ENCODE results near the gene MDFI. TPM values are rescaled to one million over a fixed set of nuclear protein-coding genes. Genes with fewer than 3 reads are reported as not detected.

The MDFI gene
- total RNA-seq, 1 experiment from 2014 or later = 2.6 TPM

DNA sequence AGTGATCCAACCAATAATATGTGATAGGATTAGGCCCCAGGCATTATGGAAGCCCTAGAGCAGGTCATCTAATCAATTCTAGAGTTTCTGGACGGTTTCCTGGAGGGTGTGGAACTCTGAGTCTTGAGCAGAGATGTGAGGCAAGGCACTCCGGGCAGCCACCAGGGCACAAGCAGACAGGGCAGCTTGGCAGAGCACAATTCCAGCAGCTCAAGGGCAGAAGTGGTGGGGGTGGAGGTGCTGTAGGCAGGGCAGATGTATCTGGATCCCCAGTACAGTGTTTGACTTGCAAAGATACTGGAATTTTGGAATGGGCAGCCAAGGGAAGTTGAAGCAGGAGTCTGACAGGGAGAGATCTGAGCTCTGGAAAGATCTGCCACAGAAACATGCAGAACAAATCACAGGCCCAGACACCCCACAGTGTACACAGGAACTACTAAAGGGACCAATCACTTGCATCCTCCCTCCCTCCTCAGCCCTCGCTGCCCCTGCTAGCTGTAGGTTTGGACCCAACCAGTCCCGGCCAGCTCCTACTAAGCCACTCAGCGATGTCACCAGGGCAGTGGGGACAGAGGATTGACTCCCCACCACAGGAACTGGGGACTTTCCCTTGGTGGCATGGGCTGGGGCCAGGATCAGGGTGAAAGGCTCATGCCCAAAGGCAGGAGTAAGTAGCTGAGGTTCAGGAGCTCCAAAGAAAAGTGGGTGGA is 50.1 kb downstream of the MDFI start:
- no peak for DNase-seq (ENCODE audit: low read depth)

DNA sequence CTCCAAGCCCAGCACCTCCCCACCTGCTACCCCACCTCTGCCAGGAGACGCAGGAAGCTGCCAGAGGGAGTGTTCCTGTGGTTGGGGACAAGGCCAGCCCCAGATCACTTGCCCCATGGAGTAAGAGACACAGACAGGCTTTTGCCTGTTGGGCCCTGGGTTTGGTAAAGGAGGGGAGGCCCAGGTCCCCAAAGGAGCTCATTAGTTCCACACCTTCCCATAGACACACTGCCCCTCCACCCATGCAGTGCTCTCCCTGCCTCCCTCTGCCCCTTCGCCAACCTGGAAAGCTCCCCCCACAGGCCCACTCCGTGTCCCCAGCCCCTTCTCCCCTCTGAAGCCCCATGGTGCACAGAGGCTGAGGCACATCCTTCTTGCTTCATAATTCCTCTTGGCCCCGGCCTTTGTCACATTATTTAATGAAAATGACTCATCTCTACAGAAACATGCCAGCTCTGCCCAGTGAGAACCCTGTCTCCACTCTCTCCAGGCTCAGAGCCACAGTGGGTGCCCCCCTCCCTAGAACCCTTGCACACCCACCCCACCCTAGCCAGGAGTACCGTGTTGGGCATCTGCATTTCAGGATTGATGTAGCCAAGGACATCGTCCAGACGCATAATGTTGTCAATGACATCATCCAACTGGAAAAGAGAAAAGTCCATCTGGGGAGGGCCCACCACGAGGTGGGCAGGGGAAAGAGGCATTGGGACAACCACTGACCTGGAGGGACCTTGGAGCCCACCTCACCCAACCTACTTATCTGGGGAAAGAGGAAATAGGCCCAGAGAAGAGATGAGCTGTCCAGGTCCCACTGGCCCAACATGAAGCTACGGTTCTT is 51.1 kb downstream of the MDFI start:
- DNase-seq (ENCODE audit: low read depth) = peak; percentile 40

DNA sequence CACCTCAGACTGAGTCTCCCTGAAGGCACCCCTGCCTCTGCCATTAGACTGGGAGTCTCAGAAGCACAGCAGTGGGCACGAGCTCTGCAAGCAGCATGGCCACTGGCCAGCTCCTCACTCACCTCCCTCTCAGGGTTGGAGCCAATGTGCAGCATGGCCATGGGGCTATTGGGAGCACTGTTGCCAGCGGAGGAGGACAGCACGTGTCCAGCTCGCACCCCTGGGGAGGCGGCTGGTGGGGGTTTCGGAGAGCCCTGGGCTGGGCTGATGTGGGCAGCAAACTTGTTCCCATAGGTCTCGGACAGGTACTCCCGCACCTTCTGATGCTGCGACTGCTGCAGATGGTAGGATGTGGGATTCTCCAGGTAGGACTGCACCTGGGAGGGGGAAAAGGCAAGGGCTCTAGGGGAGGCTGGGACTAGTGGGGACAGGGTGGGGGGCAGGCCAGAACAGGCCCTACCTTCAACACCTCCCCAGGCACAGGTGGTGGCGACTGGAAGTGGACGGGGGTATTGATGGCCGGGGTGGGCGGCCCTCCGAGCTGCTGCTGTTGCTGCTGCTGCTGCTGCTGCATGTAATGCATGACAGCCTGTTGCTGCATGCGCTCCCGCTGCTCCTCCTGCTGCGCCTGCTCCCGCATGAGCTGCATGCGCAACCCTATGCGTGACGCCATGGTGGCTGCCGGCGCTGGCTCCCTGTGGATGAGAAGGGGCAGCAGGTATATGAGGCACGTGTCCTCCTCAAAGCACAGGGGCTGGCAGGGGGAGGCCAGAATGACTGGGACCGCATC is 52.5 kb downstream of the MDFI start:
- no peak for DNase-seq (ENCODE audit: low read depth)

DNA sequence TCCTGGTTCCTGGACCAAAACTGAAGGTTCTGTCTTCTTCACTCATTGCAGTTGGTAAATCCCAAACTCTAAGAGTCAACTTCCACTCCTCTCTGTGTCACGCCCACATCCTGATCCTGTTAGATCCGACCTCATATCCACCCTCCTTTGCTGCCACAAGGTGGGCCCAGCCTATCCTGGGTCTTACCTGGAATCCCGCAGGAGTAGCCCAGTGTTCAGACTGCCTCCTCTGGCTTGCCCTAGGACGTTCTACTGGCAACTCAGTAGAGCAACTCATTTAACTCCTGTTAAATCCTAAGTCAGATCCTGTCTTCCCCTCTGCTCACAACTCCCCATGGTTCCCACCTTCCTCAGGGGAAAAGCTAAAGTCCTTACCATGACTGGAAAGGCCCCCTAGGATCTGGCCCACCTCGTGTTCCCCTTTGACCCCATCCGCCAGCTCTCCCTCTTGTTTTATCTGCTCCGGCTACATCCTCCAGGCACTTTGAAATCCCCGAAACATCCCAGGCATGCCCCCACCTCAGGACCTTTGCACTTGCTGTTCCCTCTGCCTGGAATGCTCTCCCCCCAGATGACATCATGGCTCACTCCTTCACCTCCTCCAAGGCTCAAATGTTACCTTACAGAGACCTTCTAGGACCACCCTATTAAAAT is 53.3 kb downstream of the MDFI start:
- no peak for DNase-seq (ENCODE audit: low read depth)

DNA sequence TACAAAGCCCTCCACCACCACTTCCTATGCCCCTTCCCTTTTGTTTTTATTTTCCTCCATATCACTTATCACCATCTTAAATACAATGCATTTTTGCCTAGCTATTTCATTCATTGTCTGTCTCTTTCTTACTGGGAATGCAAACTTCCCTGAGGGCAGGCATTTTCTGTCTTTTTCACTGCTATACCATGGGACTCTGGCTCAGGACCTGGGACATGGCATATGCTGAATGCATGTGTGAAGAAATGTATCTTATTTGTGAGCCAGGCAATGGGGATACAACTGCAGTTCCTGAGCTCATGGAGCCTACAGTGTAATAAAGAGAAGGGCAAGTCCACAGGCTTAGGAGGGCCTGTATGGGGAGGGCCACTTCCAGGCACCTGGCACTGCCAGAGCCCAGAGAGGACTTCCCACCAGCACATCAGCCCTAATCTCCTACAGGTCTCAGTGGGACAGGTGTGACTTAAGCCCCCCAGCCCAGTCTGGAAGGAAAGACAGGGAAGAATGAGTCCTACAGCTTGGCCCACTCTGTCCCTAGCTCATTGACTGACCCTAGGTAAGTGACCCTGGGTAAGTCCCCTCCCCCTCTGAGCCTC is 53.9 kb downstream of the MDFI start:
- DNase-seq (ENCODE audit: low read depth) = no peak

DNA sequence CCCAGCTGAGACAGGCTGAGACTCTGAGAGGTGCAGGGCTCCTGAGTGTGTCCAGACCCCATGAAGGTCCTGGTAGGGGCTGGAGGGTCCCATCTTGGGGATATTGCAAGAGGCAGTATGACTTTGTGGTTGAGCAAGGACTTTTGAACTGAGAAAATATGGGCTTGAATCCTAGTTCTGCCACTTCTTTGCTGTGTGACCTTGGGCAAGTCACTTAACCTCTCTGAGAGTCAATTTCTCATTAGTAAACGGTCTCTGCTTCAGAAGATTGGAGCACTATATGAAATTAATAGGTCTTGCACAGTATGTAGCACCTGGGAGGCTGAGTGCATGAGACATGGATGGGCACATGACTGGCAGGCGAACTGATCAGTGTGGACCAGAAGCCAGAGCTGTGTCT is 54.5 kb downstream of the MDFI start:
- DNase-seq (ENCODE audit: low read depth) = no peak

DNA sequence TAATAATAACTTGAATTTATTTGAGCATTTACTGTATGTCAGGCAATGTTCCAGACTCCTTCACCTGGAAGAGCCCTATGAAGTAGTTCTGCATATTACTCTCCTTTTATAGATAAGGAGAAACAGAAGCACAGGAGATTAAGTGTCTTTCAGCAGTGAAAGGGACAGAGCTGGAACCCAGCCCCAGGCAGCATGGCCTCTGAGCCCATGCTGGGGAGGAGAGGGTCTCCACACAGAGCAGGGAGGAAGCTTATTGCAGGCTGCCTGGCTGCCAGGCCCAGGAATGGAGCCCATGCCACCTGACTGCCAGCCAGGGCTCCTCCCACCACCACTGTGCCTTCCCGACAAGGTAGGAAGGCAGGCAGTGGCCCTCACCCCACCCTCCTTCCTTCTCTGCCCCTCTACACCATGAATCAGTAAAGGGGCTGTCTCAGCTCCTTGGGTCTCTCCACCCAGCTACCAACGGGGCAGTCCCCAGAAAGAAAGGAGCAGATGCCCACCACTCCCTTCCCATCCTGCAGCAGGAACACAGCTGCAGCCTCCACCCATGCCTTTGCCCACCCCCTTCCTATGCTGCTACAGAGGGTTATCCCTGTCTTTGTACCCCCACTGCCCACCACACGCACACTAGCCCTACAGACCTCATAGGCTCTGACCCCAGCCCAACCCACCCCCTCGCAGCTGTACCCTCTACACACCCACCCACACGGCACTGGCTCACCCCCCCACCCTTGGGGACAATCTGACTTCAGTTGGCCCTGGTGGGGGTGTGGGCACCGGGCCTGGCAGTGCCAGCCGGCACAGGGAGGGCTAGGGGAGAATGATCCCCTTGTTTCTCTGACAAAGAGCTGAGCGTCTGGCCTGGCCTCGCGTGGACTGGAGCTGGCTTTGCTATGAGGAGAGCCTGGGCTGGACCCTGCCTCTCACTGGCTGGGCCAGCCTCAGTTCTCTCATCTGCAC is 55.3 kb downstream of the MDFI start:
- DNase-seq (ENCODE audit: low read depth) = no peak

DNA sequence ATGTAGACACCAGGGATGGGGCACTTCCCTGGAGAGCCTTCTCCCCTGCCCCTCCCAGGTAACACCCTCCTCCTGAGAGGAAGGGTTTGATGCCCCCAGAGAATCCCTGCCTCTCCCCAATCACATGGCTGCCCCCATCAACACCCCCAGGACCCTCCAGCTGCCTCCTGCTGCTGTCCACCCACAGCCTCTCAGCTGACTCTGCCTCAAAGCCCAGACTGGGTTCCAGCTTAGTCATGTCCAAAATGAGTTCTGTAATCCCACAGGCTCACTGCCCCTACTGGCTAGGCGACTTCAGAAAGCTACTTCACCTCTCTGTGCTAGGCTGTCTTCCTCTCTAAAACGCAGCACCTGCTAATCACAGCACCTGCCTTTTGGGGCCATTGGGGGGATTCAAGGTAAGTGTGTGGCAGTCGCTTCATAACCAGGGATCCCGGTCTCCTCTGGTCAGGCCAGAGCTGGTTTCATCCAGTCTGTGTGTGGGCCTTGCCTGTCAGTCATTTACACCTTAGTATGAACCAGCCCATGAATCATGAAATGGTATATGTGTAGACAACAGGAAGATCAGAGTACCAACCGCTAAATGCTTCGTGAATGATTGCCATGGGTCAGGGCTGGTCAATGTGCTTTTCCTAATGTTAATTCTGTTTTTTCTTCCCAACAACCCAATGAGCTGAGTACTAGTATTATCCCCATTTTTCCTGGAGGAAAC is 56.7 kb downstream of the MDFI start:
- no peak for DNase-seq (ENCODE audit: low read depth)

DNA sequence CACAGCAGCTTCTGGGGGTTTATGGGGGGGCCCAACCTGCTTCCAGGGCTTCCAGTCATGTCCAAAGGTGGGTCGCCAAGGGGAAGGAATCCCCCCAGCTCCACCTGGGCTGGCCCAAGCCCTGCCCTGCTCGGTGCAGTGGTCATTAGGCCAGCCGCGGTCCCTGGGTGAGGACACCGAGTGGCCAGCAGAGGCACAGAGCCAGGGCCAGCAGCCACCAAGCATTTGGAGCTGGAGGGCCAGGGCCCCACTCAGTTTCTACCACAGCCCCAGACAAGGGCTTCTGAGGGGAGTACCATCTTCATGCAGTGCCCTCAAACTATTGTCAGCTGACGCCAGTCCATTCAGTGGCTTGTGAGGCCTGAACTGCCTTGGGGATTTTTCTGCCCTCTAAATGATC is 57.6 kb downstream of the MDFI start:
- no peak for DNase-seq (ENCODE audit: low read depth)

DNA sequence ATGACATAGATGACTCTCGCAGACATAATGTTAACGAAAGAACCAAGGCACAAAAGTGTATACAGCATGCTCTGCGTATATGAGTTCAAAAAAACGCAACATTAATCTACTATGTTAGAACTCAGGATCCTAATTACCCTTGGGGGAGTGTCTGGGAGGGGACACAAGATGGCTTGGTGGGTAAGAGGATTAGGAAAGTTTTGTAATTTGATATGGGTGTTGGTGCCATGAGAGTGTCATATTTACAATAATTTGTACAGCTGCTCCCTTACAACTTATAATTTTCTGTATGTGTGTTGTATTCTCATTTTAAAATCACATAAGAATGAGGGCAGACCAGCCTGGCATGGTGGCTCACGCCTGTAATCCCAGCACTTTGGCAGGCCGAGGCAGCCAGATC is 58.5 kb downstream of the MDFI start:
- DNase-seq (ENCODE audit: low read depth) = no peak

DNA sequence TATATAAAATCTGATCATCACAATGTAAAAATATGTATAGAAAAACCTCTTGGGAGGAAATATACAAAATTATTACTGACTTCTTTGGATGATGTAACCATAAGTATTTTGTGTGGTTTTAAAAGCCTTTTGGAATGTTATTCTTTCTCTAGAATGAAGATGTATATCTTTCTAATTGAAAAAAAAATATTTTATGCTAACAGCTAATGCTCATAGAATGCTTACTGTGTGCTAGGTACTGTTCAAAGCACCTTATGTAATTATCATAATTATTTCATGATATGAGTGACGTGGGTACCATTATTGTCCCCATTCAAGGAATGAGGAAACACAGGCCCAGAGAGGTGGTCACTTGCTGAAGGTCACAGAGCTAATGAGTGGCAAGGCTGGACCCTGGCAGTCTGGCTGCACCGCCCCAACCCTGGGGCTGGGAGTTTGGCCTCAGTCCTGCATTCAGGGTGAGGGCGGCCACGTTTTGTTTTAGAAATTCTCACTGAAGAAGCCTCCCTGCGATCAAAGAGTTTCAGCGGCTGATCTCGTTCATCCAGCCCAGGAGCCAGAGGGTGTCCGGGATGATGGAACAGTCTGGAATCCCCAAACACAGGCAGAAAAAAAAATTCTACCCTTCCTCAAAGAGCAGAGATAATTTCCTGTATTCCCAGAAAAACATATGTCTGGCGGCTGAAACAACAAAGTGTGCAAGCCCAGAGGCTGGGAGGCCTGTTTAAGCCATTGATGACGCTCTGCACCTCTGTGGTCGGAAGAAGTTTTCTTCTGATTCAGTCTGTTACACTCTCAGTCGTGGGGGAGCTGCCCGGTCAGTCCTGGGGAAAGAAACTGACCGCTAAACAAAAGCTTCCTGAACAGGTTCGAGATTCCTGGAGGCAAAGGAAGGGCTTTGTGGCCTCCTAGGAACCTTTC is 59.9 kb downstream of the MDFI start:
- DNase-seq (ENCODE audit: low read depth) = peak; percentile 97

DNA sequence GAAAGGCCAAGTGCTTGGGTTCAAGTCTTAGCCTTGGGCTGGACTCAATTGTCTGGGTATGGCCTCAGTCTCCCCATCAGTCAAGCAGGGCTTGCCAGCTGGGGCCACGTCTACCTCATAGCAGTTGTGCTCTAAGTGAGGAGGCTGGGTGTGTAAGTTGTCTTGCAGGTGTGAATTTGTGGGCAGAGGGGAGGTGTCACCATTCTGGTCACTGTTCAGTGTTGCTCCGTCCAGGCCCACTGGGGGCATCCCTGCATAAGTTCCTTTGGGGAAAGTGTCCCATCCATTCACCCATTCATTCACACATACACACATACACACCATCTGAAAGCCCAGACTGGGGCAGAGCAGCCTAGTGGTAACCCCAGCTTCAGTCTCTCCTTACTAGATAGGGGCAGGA is 60.8 kb downstream of the MDFI start:
- no peak for DNase-seq (ENCODE audit: low read depth)

DNA sequence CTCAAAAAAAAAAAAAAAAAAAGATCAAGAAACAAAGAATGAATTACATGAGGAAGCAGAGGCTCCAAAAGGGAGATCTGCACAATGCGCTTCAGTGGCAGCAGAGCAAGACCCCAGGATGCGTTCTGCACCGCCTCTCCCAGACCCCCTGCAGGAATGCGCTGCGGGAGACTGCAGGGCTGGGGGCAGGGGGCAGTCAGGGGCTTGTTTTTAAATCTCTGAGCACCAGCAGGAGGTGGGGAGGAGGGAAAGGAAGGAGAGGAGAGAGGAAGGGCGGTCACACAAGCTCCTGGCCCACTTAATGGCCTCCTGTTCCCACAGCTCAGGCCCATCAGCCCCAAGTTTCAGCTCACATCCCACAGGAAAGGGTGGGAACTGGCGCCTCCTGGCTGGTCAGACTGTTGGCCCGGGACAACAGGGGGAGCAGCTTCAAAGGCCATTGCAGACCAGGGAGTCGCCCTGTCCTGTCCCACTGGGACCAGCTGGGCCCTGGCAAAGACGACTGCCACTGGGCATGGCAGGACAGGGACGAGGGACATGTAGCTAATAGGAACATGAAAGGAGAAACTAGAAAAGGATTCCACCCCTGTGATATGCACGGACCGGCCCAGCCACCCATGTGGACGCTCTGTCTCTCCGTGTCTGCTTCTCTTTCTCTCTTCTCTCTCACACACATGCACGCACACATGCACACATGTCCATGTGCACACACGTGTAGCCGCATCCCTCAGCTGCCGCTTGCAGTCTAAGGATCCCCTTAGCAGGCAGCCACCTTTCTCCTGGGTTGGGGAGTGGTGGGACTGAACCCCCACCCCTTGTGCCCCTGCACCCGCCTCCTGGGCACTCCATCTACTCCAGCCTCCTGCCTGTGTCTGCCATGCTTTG is 62.4 kb downstream of the MDFI start:
- no peak for DNase-seq (ENCODE audit: low read depth)

DNA sequence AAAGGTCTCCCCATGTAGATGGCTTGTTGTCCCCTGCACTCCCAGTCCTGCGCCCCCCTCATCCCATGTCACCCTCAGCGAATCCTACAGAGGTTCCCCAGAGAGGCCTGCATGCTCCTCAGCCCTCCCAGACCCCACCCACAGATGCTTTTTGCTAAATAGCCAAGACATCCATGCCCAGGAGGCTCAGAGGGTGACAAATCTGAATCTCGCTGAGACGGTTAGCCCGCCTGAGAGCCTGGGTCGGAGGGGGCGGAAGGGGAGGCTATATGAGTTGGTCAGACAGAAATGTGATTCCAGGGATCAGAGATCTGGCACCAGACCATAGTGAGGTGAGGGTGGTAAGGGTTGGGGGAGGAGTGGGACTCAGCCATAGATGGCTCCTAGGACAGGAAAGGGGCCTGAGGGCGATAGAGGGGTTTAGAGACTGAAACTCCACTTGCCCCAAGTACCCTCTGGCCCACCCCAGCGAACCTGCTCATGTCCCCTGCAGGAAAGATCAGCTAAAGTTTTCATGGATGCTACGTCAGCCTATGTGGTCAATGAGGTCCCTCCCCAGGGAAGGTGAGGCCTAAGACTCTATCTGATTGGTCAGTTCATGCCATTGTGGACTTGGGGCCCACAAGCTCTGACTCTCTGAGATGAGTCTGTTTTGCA is 63.9 kb downstream of the MDFI start:
- no peak for DNase-seq (ENCODE audit: low read depth)

DNA sequence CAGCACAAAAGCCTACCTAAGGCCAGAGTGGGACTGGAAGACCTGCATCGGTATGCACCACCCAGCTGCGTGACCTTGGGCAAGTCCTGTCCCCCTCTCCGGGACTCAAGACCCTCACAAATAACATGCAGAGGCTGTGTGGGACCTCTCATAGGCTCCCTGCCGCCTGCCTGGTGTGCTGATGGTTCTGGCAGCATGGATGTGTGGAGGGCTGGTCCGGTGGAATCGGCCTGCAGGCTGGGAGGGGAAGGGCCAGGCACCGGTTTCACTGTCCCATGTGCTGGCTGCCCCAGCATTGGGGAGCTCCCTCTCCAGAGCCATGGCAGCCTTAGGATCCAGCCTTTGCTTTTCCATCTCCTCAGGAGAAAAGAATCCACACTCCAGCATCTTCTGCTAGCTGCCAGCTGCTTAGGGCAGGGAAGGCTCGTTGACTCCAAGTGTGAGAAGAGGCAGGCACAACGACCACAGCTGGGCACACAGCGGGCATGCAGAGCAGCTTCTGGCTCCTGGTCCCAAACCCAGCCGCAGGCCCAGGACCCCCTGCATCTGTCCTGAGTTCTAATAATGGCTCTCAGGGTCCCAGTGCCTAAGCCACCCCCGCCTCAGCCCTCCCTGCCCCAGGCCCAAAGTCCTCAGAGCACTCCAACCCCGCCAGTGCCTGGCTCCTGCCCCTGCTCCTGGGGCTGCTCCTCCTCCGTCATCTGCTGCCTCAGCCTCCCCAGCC is 64.7 kb downstream of the MDFI start:
- no peak for DNase-seq (ENCODE audit: low read depth)
